RWPE2 (cell line): ENCODE measurements around the gene RPS21.

ENCODE experiments used
- ATAC-seq: fragments of 200-7000 bp; cut with Tn5 transposase; 3 replicates; pipeline ENCODE4 v1.9.1; 2021; ENCODE audit warnings: low read depth
- DNase-seq: peaks from one replicate; pipeline ENCODE4 v3.0.0-alpha.2; 2020; ENCODE audit warnings: low spot score
- H3K27ac ChIP-seq: fragments of 450-650 bp; 2 replicates; pipeline ENCODE4 v1.5.1; 2017; ENCODE audit warnings: mild to moderate bottlenecking; ENCODE audit not compliant: poor library complexity, severe bottlenecking
- H3K27me3 ChIP-seq: fragments of 250-450 bp; sonication (Bioruptor Pico); 2 replicates; pipeline ENCODE4 v1.5.1; 2021; ENCODE audit warnings: mild to moderate bottlenecking, moderate library complexity; ENCODE audit not compliant: insufficient read depth, poor library complexity, severe bottlenecking
- H3K36me3 ChIP-seq: fragments of 250-450 bp; sonication (Bioruptor Pico); 2 replicates; pipeline ENCODE4 v1.5.1; 2020; ENCODE audit warnings: low read depth, mild to moderate bottlenecking, moderate library complexity
- H3K4me1 ChIP-seq: fragments of 250-450 bp; sonication (Bioruptor Pico); 2 replicates; pipeline ENCODE4 v1.5.1; 2021; ENCODE audit warnings: mild to moderate bottlenecking, moderate library complexity; ENCODE audit not compliant: insufficient read depth, poor library complexity, severe bottlenecking
- H3K4me3 ChIP-seq: fragments of 250-450 bp; sonication (Bioruptor Pico); 2 replicates; pipeline ENCODE4 v1.5.1; 2021; ENCODE audit warnings: mild to moderate bottlenecking, moderate library complexity; ENCODE audit not compliant: severe bottlenecking
- H3K9me3 ChIP-seq: fragments of 250-450 bp; sonication (Bioruptor Pico); 2 replicates; pipeline ENCODE4 v1.5.1; 2021; ENCODE audit warnings: mild to moderate bottlenecking, moderate library complexity; ENCODE audit not compliant: severe bottlenecking
- TF ChIP-seq, protein P1 (sequence below): fragments of 450-650 bp; IDR thresholded peaks from one replicate; pipeline ENCODE4 v1.5.1; 2017; ENCODE audit warnings: mild to moderate bottlenecking, moderate library complexity; ENCODE audit not compliant: poor library complexity, severe bottlenecking

Gene RPS21

DNA sequence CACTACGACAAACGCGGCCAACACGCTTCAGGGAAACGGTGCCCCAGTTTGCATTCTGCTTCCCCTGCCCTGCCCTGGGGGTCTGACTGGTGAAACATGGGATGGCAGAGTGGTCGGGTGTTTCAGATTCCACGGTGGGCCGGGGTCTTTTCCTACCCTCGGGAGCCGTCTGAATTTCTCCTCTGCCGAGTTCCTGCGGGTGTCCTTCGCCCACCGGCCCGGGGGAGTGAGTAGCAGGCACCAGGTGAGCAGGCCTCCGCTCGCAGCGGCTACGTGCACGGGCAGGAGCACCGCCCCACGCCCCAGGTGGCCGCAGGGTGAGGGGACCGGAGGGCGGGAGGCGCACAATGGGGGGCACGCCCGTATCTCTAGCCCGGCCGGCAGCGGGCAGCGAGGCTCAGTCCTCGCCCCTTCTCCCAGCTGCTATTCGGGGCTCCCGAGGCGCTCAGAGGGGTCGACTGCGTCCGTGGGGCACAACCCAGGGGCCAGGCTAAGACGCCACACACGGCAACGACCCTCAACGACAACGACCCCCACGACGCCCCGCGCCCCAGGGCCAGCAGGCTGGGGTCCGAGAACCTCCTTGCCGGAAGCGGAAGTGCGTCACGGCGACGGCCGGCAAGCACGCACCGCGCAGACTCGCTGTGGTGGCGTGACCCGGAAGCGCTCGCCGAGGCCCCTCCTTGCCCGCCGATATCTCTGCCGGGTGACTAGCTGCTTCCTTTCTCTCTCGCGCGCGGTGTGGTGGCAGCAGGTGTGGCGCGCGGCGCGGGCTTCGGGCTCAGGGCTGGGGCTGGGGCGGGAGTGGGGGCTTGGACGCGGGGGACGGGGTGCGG is at the start of gene RPS21:
Gene RPS21 (plus strand): TSS at position 721 of the 836 bp plus-strand sequence. CDS start 236 bp downstream, outside the sequence.
- Histone ChIP-seq H3K4me1 (peaks cover 14% of the 10 kb centered on the region), H3K27ac (peak within 1 kb of the TSS; percentile 84), H3K4me3 (peak within 1 kb of the TSS; percentile 96), H3K36me3 (peaks cover 53% of the 10 kb centered on the region), H3K27me3 (no peaks in the 10 kb centered on the region), H3K9me3 (no peaks in the 10 kb centered on the region)
- TF ChIP-seq, protein P1, sequence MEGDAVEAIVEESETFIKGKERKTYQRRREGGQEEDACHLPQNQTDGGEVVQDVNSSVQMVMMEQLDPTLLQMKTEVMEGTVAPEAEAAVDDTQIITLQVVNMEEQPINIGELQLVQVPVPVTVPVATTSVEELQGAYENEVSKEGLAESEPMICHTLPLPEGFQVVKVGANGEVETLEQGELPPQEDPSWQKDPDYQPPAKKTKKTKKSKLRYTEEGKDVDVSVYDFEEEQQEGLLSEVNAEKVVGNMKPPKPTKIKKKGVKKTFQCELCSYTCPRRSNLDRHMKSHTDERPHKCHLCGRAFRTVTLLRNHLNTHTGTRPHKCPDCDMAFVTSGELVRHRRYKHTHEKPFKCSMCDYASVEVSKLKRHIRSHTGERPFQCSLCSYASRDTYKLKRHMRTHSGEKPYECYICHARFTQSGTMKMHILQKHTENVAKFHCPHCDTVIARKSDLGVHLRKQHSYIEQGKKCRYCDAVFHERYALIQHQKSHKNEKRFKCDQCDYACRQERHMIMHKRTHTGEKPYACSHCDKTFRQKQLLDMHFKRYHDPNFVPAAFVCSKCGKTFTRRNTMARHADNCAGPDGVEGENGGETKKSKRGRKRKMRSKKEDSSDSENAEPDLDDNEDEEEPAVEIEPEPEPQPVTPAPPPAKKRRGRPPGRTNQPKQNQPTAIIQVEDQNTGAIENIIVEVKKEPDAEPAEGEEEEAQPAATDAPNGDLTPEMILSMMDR, result no peak
- DNase-seq, result peak; percentile 90
- peak; percentile 78 for ATAC-seq

DNA sequence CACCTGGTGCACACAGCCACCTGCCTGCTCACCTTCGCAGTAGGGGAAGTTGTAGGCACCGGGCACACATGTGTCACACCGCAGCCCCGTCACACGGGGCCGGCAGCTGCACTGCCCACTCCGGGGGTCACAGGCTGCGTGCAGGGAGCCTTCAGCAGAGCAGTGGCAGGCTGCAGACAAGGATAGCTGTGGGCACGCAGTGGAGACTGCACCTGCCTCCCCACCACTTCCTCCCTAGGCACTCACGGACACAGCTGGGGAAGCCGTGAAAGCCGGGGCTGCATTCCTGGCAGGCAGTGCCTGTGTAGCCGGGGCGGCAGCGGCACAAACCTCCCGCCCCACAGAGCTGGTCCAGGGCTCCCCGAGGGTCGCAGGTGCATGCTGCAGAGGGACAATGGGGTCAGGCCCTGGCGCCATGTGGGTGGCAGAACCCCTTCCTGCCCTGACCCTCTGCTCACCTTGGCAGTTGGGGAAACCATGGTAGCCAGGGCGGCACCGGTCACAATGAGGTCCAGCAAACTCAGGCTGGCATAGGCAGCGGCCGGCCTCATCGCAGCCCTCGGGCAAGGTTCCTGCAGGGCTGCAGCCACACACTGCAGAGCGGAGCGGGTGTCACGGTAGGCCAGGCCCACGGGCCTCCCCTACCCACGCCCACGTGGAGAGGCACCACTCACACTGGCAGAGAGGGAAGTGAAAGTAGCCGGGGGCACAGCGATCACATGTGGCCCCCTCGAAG is 49.2 kb upstream of the RPS21 start:
- TF ChIP-seq, protein P1, result no peak
- ATAC-seq (no peak; the same call in 2 of the 3 replicates), DNase-seq (peak; percentile 86)
- H3K27ac ChIP-seq, result no peak overlapping the region
- no peaks in the 10 kb centered on the region for H3K4me1 ChIP-seq
- no peak overlapping the region for H3K4me3 ChIP-seq
- peaks cover 98% of the 10 kb centered on the region for H3K36me3 ChIP-seq
- no peaks in the 10 kb centered on the region for H3K9me3 ChIP-seq
- H3K27me3 ChIP-seq, result no peaks in the 10 kb centered on the region

DNA sequence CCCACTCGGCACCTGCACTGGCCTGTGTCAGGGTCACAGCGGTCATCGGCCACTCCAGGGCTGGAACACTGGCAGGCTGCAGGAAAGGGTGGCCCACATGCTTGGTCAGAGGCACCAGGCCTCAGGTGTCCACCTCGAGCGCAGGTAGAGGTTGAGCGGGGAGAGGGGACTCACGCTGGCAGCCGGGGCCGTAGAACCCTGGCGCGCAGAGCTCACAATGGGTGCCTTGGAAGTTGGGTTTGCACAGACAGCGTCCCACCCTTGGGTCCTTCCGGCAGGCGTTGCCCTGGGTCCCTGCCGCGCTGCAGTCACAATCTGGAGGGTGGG is 48.6 kb upstream of the RPS21 start:
- H3K27ac ChIP-seq, result no peak overlapping the region

DNA sequence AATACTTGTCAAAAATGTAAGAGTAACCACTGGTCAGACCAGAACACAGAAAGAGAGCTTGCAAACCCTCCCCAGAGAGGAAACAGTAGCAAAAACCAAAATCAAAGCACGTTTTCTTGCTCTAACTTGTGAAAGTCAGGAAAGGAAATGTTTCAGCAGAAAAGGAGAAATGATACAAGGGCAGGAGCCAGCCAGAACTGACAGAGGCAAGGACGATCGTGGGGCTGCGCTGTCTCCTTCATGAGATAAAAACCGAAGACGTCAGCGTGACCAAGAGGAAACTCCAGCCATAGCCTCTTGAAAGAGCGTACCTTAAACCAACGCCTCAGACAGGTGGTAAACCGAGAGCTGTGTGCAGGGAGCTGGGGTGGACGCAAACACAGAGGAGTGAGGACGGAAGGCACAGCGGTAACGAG is 47.2 kb upstream of the RPS21 start:
- TF ChIP-seq, protein P1, result no peak
- peaks cover 100% of the 10 kb centered on the region for H3K36me3 ChIP-seq
- DNase-seq (no peak), ATAC-seq (no peak)
- no peaks in the 10 kb centered on the region for H3K9me3 ChIP-seq
- H3K27me3 ChIP-seq, result no peaks in the 10 kb centered on the region
- no peak overlapping the region for H3K27ac ChIP-seq
- no peak overlapping the region for H3K4me3 ChIP-seq
- no peaks in the 10 kb centered on the region for H3K4me1 ChIP-seq

More for the DNA sequence above, 48.6 kb upstream of the RPS21 start:
- H3K9me3 ChIP-seq, result no peaks in the 10 kb centered on the region
- TF ChIP-seq, protein P1, result no peak
- DNase-seq, result peak; percentile 83
- no peaks in the 10 kb centered on the region for H3K27me3 ChIP-seq
- no peak for ATAC-seq
- no peak overlapping the region for H3K4me3 ChIP-seq
- peaks cover 98% of the 10 kb centered on the region for H3K36me3 ChIP-seq
- no peaks in the 10 kb centered on the region for H3K4me1 ChIP-seq
